Suppressor macrophage treated with lipopolysaccharide for 1 hour (primary cell): ENCODE data around the gene NUP50.
A peak's percentile ranks its signal among the peaks of the same experiment; 100 is the strongest.

Source experiments
- DNase-seq, 3 donors: peaks; one replicate each; pipeline ENCODE4 v3.0.0-alpha.2; 2020 to 2022

Gene NUP50, protein sequence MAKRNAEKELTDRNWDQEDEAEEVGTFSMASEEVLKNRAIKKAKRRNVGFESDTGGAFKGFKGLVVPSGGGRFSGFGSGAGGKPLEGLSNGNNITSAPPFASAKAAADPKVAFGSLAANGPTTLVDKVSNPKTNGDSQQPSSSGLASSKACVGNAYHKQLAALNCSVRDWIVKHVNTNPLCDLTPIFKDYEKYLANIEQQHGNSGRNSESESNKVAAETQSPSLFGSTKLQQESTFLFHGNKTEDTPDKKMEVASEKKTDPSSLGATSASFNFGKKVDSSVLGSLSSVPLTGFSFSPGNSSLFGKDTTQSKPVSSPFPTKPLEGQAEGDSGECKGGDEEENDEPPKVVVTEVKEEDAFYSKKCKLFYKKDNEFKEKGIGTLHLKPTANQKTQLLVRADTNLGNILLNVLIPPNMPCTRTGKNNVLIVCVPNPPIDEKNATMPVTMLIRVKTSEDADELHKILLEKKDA

DNA sequence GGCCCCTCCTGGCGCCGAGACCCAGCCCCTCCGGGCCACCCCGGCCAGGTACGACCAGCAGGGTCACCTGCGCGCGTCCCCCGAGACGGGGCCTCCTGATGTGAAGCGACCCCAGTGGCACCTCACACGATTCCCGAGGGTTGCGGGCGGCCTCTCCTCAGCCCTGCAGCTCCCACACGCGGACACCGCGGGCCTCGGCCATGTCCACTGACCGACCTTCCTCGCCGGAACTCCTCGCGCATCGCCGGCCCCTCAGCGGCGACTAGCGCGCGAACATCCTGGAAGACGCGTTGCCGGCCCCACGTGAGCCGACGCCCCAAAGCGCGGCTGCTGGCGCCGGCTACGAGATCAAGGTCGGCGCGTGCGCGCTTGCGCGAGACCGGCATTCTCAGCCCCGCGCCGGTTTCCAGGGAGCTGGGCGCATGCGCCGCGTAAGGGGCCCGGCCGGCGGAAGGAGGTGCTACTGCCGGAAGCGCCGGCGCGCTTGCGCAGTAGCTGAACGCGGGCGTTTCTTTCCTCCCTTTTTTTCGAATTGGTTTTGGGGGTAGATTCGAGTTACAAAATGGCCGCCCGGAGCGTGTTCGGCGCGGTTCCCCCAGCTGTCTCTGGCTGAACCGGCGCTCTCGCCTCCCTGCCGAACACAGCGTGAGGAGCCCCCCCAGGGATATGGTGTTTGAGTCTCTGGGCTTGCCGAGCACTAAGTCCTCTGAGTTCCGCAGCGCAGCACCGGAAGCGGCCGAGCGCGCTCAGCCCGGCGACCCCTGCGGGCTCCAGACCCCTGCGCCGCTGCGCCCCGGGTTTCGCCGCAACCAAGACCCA lies at the start of gene NUP50:
Gene NUP50 (plus strand): TSS at position 475 of the 819 bp plus-strand sequence. CDS start 4,253 bp downstream, outside the sequence.
- DNase-seq: peak; percentile 98 to 99 (median 99)

DNA sequence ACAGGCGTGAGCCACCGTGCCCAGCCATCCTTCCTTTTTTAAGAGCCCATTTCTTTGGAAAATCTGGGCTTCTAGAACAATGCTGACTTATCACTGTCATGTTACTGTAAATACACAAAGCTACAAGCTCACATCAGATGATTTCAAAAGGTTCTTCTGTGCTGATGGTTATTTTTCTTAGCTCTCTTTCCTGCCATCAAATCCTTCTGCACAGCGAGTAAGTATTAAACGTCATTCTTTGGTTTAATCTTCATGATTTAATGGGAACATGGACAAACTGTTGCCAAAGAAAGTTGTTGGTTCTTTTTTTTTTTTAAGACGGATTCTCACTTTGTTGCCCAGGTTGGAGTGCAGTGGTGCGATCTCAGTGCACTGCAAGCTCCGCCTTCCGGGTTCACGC lies 43.3 kb upstream of the NUP50 start:
- DNase-seq: no peak

DNA sequence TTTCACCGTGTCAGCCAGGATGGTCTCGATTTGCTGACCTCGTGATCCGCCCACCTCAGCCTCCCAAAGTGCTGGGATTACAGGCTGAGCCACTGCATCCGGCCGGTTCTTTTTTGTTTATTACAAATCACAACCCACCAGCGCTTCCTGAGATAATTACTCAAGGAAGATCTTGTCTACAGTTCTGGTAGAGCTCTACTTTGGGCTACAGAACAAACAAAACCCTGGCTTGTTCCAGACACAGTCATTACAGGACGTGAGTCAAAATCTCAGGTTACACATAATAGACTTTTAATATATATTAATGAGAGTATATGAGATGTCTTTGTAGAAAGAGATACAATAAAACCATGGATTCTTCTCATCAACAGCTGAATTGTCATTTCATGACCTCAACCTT lies 42.8 kb upstream of the NUP50 start:
- no peak for DNase-seq

DNA sequence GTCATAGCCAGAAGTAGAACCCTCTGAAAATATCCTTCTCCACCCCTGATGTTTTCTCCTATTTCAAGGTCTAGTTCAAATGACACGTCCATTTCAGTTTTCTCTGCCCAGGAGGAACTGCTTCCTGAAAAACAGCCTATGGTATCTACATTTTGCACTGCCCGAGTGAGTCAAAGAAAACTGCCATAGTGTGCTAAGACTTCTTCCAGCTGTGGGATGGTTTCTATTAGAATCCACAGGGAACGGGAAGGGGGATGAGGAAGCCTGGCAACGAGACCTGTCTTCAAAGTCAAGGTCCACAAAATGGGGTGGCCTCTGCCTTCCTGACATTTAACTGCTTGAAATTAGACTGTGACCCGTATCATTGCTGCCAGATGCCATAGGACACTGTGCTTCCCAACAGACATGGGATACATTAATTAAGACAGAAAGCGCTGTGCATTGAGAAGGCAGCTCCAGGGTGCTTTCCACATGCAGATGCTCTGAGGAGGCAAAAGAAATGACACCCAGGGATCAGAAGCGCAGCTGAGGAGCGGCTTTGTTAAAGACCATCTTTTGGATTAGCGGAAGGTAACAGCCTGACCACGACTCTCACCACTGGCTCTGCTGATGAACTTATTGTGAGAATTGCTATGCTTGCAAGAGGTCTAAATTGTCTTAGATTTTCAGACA lies 39.4 kb upstream of the NUP50 start:
- no peak for DNase-seq

DNA sequence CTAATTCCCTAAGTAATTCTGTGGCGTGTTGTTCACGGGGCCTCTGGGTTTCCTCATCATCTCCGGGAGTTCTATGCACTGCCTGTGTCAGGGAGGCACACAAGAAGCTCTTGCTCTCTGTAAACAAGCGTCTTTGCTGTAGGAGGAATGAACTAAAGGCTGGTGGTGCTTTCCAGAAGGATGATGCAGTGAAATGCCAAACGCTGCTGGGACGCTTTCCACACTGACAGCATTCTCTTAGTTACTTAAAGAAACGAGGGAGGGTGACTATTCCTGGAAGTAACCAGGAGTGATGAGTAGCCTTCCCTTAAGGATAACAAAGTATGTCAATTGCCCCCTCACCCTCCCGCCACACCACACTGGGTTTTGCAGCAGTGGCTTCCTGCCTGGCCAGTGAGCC lies 38.5 kb upstream of the NUP50 start:
- no peak for DNase-seq

DNA sequence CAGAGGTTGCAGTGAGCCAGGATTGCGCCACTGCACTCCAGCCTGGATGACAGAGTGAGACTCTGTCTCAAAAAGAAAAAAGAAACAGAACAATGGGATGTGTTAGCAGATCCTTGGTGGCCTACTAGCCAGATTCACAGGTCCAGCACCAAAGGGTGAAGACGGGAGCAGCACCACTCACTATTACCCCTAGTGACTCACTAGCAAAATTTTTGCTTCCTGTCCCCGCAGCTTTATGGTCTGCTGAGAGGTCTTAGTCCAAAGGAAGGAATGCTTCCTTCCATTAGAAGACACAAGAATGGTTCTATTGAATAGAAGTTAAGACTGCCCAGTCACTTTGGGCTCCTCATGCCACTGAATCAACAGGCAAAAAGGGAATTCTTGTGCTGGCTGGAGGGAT lies 35.9 kb upstream of the NUP50 start:
- peak in 2 of 3 donors; percentile 12 to 29 for DNase-seq

DNA sequence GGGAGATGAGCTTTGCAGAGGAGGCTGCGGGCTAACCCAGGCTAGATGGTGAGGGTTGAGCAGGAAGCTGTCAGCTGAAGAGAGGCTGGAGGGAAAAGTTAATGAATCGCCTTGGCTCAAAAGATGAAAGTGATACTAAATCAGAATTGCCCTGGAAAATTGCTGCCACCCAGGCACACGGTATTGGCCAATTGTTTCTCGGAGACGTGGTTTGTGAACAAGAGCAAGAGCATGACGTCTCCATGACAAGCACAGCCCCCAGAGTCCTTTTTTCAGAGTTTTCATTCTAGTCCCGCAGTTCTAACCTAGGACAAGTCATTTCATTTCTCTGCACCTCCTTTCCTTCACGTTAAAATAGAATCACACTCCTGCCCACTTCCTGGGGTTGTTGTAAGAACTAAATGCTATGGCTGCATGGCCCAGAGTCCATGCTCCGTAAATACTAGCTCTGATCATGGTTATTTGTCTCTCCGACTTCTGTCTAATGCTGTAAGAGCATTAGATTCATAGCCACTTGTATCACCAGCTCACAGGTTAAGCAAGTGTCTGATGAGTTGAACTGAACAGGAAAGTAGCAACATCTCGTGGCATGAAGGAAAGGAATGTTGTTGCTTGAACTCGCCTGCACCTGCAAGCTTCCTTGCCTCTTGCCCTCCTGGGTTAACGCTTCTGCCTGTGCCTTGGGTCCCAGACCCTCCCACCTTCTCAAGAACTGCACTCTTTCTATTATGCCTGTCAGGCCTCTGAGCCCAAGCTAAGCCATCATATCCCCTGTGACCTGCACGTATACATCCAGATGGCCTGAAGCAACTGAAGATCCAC lies 33.8 kb upstream of the NUP50 start:
- DNase-seq: peak; percentile 68 to 87 (median 79)

DNA sequence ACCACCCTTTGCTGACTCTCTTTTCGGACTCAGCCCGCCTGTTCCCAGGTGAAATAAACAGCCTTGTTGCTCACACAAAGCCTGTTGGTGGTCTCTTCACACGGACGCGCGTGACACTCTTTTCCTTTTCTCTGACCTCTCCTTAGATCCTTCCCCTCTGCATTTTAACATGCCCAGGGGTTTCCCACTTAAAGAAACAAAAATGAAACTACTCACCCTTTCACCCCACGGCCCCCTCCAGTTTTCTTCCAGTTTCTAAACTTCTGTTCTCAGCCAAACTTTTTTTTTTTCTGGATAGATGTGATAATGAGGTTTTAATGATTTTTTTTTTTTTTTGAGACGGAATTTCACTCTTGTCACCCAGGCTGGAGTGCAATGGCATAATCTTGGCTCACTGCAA lies 32.8 kb upstream of the NUP50 start:
- peak; percentile 61 to 77 (median 71) for DNase-seq

DNA sequence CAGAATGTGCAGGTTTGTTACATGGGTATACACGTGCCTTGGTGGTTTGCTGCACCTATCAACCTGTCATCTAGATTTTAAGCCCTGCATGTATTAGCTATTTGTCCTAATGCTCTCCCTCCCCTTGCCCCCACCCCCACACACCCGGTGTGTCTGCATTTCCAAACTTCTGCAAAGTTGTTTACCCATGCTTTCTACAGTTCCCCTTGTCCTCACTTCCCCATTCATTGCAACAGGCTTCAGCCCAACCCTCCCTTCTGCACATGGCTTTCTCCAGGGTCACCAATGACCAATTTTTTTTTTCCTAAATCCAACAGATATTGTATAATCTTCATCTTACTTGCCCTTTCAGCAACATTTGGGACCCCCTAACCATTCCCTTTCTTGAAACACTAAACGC lies 32.0 kb upstream of the NUP50 start:
- DNase-seq: peak; percentile 84 to 88 (median 86)

DNA sequence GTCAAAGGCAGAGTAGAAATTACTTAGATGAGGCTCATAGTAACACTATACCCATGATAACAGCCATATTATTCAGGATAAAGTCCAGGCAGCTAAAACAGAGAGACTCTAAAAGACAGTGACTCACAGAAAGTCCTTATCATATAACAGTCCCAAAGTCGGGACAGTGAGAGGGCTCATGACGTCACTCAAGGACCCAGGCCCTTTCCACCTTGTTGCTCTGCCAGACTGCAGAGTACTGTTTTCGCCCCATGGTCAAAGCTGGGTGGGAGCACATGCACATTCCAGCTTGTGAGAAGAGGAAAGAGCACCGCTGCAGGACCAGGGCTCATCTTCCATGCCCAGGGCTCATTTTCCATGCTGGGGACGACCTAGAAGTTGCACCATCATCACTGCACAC lies 29.4 kb upstream of the NUP50 start:
- no peak for DNase-seq

DNA sequence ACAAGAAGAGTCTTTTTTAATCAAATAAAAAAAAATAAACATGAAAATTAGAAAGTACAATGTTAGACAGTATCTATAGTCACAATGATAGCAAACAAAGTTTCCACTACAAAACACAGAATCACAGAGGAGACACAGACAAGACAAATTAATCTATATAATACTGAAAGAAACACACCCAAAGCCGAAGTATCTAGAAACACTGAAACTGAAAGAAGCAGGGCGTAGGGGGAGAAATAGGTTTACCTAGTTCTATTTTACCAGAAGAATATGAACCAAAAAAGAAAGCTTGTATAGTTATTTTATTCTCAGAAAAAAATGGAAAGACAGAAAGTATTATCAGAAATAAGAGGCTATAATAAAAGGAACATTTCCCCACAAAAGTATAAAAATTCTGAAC lies 27.1 kb upstream of the NUP50 start:
- no peak for DNase-seq

DNA sequence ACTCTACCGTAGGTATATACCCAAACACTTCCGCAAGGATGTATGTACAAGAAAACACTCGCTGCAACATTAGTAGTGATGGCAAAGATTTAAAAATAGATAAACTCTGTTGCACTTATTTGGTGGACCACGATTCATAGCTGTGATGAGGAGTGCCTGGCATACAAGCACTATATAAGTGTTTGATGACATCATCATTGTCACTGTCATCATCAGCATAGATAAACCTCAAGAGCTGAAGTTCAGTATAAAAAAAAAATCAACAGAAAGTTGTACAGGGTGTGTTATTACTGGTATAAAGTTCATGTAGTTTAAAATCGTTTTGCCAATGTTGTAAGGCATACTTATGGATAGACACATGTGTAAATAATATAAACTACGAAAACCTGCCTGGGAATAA lies 24.0 kb upstream of the NUP50 start:
- DNase-seq: peak in 1 of 3 donors; percentile 21

DNA sequence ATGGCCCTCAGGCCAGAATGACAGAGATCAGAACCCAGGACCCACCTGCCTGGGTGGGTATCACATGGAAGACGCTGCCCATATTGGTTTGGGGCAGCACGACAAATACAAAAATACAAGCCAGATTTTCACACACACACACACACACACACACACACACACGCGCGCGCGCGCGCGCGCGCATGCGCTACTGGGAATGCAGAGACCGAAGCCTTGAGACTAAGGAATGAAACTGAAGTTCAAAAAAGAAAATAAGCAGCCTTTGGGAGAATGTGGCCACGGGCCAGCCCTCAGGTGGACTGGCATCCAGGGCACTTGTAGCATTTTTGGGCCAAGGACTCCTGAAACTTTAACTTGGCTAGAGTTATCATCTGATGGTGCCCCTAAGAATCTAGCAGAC lies 21.3 kb upstream of the NUP50 start:
- DNase-seq: no peak

DNA sequence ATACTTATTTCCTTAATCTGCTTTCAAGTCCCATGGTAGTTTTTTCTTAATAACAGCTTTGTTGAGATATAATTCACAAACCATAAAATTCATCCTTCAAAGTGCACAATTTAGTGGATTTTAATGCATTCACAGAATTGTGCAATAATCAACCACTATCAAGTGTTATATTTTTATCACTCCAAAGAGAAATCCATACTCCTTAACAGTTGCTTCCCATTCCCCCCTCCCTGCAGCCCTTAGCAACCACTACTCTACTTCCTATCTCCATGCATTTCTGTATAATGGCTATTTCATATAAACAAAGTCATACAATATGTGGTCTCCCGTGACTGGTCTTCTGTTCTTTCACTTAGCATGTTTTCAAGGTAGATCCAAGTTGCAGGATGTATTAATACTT lies 18.8 kb upstream of the NUP50 start:
- DNase-seq: no peak

DNA sequence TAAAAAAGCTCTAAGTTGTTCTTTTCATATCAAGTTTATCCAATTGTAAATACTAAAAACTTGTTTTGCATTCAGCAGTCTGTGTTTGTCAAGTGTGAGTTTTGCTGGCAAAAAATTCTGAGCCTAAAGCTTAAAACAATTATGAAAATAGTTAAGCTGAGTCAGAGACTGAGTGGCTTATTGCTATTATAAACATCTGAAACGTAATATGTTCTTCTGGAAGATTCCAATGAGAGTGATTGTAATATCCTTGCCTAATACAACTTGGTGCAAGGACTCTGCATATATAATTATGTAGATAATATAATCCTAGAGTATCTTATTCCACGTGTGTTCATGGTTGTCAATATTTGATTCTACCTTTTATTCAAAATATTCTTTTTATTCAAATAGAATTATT lies 14.1 kb upstream of the NUP50 start:
- DNase-seq: no peak

DNA sequence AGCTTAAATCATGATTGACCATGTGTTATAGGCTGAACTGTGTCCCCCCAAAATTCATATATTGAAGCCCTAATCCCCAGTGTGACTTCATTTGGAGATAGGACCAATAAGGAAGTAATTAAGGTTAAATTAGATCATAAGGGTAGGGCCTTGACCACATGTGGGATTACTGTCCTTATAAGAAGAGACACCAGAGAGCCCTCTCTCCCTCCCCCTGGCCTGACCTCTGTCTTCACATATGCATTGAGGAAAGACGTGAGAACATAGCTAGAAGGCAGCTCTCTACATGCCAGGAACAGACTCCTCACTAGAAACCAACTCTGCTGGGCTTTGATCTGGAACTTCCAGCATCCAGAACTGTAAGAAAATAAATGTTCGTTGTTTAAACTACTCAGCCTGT lies 13.6 kb upstream of the NUP50 start:
- no peak for DNase-seq

DNA sequence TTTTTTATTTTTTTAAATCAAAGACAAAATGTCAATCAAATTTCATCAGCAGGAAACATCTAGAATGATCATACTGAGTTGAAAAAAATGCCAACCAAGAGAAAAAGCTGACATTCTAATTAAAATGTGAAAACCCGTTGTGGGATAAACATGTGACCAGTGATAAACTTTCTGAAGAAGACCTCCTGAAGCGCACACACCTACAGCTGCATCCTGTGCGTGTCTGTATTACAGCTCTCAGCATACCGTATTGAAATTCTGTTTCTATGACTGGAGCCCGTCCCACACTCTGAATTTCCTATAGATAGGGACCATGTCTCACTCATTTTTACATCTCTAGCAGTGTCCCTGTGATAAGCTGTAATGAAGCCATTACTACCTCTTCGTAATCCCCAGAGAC lies 12.2 kb upstream of the NUP50 start:
- no peak for DNase-seq

DNA sequence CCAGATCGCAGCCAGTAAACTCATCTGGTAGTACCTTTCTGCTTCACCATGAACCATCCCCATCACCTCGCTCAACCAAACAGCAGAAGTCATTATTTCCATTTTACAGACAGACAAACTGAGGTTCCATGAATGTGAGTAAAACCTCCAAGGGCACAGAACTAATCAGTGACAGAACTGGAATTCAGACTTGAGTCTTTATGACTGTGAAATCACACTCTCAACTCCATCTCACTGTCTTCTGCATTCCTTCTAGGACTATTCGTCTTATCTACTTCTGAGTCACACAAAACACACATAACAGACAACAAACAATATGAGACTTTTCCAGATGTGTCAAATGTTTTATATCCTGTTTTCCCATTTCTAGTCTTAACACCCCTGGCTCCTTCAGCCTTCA lies 9.3 kb upstream of the NUP50 start:
- no peak for DNase-seq

DNA sequence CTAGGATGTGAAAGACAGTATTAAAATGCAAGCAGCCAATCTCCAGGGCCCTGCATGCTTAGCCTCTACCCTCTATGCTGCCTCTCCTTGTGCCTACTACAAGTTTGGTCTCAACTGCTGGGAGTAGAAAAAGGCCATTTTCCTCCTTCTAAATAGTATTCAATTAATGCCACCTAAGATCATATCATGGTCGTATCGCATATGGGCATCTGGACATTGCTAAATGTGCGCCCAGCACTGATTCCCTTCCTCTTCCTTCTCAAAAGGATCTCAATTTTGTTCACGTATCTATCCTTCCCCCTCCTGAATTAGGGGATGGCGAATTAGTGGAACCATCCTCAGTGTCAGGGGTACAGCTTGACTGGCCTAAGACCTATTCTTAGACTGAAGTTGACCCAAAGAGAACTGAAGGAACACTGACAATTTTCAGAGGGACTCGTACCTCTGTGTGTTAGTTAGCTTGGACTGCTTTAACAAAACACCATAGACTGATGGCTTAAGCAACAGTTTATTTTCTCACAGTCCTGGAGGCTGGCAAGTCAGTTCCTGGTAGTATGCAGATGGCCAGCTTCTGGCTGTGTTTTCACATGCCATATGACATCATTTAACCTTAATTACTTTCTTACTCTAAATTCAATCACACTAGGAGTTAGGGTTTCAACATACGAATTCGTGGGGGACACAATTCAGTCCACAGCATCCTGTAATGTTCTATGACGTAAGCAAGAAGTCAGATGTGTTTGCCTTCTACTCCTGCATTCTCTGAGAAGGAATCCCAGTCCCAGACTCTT lies 8.5 kb upstream of the NUP50 start:
- DNase-seq: peak in 1 of 3 donors; percentile 41

DNA sequence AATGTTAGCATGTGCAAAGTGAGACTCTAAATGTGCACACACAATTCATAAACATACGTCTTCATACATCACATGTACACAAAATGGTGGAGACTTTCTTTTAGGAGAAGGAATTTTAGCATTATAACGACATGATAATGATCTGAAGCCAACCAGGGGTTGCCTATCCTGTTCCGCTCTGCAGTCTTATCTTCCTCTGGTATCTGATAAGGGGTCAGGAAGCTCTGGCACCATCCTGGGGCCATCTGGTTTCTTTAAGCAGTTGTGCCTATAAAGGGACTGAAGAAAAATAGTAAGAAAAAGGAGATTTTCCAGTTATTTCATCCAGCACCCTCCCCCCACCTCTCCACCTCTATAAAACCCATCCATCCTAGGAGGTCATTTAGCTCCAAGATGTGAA lies 5.8 kb upstream of the NUP50 start:
- DNase-seq: no peak

DNA sequence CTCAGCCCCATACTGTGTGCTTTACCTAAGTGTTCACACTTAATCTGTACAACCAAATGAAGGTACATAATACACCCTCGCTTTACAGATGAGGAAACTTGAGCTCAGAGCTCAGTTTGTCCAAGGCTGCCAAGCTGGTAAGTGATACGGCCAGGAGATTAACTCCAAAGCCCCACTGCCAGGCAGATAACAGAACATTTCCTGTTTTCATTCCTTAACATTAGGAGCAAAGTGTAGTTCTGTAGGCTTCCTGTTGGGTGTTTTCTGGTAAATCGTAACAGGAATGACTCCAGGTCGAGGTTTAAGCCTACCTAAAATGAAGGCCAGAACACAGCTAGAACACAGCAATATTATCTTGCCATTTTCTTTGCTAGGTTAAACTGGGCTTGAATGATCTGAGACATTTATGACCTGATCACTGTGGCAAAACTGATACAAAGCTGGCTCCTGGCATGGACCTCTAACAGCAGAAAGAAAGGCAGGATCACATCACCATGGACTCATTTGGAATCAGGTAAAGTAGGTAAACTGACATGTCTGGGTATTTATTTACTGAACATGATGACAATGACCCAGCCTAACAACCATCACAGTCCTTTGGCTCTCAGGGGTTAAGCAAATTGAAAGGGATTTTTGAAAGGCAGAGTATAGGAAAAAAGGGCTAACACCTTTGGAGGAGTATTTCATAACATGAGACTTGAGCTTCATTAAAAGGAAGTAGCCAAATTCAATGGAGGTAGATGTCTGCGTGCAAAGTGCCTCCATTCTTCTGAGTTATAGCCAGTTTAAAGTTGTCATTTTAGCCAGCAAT lies 3.9 kb upstream of the NUP50 start:
- peak in 1 of 3 donors; percentile 17 for DNase-seq
